Measurements from ENCODE around the gene SLC39A1. TPM values are rescaled to one million over a fixed set of nuclear protein-coding genes. Genes with fewer than 3 reads are reported as not detected.

Gene SLC39A1
- total and polyA plus RNA-seq, 5 experiments from 2014 or later, result 14.7 to 35.2 (median 29.5) TPM

DNA sequence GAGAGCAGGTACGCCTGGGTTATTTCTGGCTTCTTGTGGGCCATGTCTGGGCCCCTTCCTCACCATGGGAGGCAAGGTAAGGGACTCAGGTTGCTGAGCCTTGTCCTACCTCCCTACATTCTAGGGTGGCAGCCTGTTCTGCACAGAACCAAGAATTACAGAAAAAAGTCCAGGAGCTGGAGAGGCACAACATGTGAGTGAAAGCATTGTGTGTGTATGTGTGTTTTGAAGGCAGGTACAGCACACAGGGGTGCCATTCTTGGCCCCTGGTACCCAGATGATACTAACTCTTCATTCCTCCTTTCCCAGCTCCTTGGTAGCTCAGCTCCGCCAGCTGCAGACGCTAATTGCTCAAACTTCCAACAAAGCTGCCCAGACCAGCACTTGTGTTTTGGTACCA lies 9.7 kb upstream of the SLC39A1 start:
- Mint-ChIP-seq H3K9me3 (no peaks in the 10 kb centered on the region), H3K27ac (peak overlapping the region in 6 of 10 donors; percentile 56 to 81 (median 64)), H3K36me3 (peaks cover 0 to 34% (median 0%) of the 10 kb centered on the region in 3 donors), H3K4me1 (peaks cover 12 to 51% (median 48%) of the 10 kb centered on the region in 4 donors), H3K4me3 (no peak overlapping the region), H3K27me3 (no peaks in the 10 kb centered on the region)
- DNase-seq (no peak), ATAC-seq (no peak)
- POLR2A ChIA-PET, result interaction anchor here (0.7 to 2.8 kb wide), 4 partner anchors 10 to 171 kb away, joined by 3 to 16 read pairs (median 3); partner anchors contain the start of gene SLC39A1

DNA sequence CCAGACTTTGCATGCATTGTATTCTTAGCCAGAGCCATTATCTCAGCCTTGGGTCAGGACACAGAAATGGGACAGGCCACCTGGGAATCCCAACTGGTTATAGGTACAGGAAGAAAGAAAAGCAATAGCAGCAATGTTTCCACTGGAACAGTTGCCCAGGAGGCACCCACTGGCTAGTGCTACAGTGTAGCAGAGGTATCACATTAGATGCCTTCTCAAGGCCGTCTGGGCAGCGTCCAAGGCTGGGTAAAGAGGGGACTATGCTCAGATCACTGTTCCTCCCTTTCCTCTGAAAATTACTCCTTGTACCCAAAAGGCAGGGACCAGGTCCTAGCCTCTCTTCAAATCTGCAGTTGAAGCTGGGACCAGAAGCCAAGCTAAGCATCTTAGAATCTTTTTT lies 7.0 kb upstream of the SLC39A1 start:
- Mint-ChIP-seq H3K4me1 (peaks cover 17 to 54% (median 48%) of the 10 kb centered on the region in 4 donors), H3K27ac (peak overlapping the region in 8 of 10 donors; percentile 5 to 76 (median 40)), H3K27me3 (no peaks in the 10 kb centered on the region), H3K4me3 (no peak overlapping the region), H3K9me3 (no peaks in the 10 kb centered on the region), H3K36me3 (peaks cover 0 to 21% (median 0%) of the 10 kb centered on the region in 3 donors)
- no peak for ATAC-seq
- POLR2A ChIA-PET, result interaction anchor here (0.6 to 1.5 kb wide), 3 partner anchors 9 to 25 kb away, joined by 3 to 8 read pairs (median 4); no protein-coding TSS in a partner anchor
- no peak for DNase-seq

DNA sequence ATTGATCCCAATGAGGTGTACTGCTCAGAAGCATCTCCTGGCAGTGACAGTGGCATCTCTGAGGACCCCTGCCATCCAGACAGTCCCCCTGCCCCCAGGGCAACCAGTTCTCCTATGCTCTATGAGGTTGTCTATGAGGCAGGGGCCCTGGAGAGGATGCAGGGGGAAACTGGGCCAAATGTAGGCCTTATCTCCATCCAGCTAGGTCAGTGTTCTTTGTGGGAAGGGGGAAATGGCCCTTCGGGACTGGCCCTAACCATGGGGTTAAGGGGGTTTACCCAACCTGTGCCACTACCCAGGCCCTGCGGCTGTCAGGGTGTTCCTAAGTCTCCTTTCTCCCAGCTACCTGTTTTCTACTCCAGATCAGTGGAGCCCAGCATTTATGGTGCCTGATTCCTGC lies 5.6 kb upstream of the SLC39A1 start:
- Mint-ChIP-seq H3K4me3 (peak overlapping the region in 6 of 10 donors; percentile 1 to 96 (median 75)), H3K27me3 (no peaks in the 10 kb centered on the region), H3K27ac (peak overlapping the region in 8 of 10 donors; percentile 81 to 98 (median 93)), H3K4me1 (peaks cover 20 to 55% (median 50%) of the 10 kb centered on the region in 4 donors), H3K9me3 (no peaks in the 10 kb centered on the region), H3K36me3 (peaks cover 0 to 8% (median 0%) of the 10 kb centered on the region in 3 donors)
- ATAC-seq (no peak), DNase-seq (no peak)
- POLR2A ChIA-PET, result interaction anchor here (1.8 to 13.8 kb wide), 6 partner anchors 8 to 166 kb away, joined by 5 to 315 read pairs (median 85); partner anchors contain the start of genes CRTC2, DENND4B, GATAD2B and JTB

DNA sequence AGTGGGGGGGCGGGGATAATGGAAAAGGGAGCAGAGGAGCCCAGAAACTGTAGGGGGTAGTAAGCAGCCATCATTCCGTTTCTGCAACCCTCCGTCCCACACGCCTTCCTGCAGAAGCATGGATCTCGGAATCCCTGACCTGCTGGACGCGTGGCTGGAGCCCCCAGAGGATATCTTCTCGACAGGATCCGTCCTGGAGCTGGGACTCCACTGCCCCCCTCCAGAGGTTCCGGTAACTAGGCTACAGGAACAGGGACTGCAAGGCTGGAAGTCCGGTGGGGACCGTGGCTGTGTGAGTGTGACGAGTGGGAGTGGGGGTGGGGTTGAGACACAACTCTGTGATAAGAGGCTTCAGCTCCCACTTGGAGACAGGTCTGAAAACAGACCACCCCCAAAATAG lies 5.1 kb upstream of the SLC39A1 start:
- POLR2A ChIA-PET, result interaction anchor here (1.0 to 13.8 kb wide), 9 partner anchors 9 to 334 kb away, joined by 5 to 315 read pairs (median 46); partner anchors contain the start of genes CHTOP, CRTC2, DENND4B and GATAD2B
- H3K27me3 Mint-ChIP-seq, result no peaks in the 10 kb centered on the region
- H3K4me1 Mint-ChIP-seq, result peaks cover 24 to 60% (median 56%) of the 10 kb centered on the region in 4 donors

DNA sequence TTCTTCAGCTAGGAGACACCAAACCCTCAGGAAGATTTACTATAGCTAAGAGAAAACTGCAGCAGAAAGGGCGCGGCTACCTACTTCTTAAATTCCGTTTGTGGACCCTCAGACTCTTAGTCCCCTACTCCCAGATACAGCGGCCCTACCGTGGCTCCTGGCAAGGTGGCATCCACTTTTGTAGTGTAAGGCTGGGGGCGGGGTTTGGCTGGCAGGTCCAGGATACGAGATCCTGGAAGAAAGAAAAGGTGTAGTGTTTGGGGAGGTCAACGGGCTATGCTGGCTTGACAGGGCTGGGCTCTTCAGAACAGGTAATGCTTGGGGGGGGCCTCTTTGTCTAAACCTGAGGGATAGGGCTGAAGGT lies 4.6 kb upstream of the SLC39A1 start:
- no peaks in the 10 kb centered on the region for H3K27me3 Mint-ChIP-seq
- H3K4me3 Mint-ChIP-seq, result peak overlapping the region; percentile 87 to 97 (median 94)
- H3K4me1 Mint-ChIP-seq, result peaks cover 25 to 62% (median 59%) of the 10 kb centered on the region in 4 donors
- peaks cover 0 to 2% (median 0%) of the 10 kb centered on the region in 9 donors for H3K9me3 Mint-ChIP-seq
- ATAC-seq (no peak), DNase-seq (no peak)
- no peaks in the 10 kb centered on the region for H3K36me3 Mint-ChIP-seq
- POLR2A ChIA-PET, result interaction anchor here (0.6 to 13.8 kb wide), 15 partner anchors 9 to 976 kb away, joined by 3 to 315 read pairs (median 5); partner anchors contain the start of genes CHTOP, CRTC2, DENND4B and GATAD2B
- peak overlapping the region; percentile 92 to 99 (median 95) for H3K27ac Mint-ChIP-seq

More for the DNA sequence above, 5.1 kb upstream of the SLC39A1 start:
- ATAC-seq (no peak), DNase-seq (no peak)
- Mint-ChIP-seq H3K36me3 (peaks cover 0 to 2% (median 0%) of the 10 kb centered on the region in 3 donors), H3K9me3 (peaks cover 0 to 2% (median 0%) of the 10 kb centered on the region in 9 donors), H3K4me3 (peak overlapping the region in 8 of 10 donors; percentile 87 to 97 (median 92)), H3K27ac (peak overlapping the region in 9 of 10 donors; percentile 87 to 99 (median 95))

DNA sequence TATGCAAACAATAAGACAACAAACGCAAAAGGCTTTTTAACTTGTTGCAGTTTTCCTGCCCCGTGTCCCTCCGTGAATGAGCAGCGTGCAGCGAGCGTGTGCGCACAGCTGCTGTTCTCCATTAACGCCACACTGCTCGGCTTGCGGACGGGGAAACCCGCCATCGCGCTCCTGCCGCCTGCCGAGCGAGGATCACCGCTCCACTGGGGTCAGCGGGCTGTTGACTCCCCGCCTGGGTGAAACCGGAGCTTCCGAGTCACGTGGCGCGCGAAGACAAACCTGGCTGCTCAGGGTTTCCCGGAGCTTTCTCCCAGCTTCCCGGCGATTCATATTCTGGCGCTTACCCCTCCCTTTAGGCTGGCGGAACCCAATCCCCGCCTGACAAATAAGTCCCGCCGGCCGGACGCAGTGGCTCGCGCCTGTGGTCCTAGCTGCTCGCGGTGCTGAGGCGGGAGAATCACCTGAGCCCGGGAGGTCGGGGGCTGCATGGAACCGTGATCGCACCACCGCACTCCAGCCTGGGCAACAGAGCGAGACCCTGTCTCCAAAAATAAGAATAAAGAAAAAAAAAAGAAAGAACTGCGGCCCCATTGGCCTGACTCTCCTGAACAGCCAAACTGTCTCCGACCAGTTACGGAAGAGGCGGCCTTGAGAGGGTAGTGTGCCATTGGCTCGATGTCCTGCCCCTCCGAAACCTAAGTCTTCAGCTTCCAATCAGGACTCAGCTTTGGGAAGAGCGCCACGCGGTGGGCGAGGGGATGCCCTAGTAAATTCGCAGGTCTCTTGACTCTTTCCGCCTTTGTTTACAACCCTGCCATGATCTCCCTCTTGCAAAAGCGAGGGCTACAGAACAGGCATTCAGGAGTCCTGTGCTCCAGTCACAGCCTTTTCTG lies 4.0 kb upstream of the SLC39A1 start, which contains the start of gene CREB3L4:
CREB3L4 (plus strand) TSS at position 796 of the 893 bp plus-strand sequence. CDS start 624 bp downstream, outside the sequence.
- peak within 1 kb of the TSS; percentile 87 to 97 (median 94) for H3K4me3 Mint-ChIP-seq
- H3K4me1 Mint-ChIP-seq, result peaks cover 31 to 68% (median 64%) of the 10 kb centered on the region in 4 donors
- POLR2A ChIA-PET, result interaction anchor here (0.6 to 13.8 kb wide), 19 partner anchors 10 to 976 kb away, joined by 3 to 315 read pairs (median 4); partner anchors contain the start of genes CHTOP, CRTC2, DENND4B and GATAD2B
- ATAC-seq (peak; percentile 88 to 91), DNase-seq (peak; percentile 68 to 93 (median 83))
- H3K27me3 Mint-ChIP-seq, result no peaks in the 10 kb centered on the region
- H3K9me3 Mint-ChIP-seq, result peaks cover 0 to 2% (median 0%) of the 10 kb centered on the region in 9 donors
- H3K27ac Mint-ChIP-seq, result peak within 1 kb of the TSS; percentile 92 to 99 (median 95)
- no peaks in the 10 kb centered on the region for H3K36me3 Mint-ChIP-seq

DNA sequence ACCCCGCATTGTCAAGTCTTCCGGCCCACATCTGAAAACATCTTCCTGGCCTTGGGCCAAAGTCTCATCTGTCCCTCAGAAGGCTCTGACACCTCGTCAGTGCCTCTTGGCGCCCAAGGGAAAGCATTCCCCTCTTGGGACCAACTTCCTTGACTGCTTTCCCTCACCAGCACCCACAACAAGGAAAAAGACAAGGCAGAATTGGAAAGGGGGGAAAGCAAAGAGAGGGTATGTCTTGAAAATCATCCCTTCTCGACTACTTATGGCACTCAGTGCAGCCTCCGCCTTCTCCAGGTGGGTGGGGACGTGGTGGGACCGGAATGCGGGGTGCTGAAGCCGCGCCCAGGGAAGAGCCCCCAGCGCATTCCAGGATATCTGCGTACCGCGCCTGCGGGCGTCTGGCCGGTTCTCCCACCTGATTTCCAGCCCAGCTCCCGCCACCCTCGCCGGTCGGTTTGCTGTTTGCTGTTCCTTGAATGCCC lies 554 bp upstream of the SLC39A1 start:
- Mint-ChIP-seq H3K4me1 (peaks cover 33 to 76% (median 67%) of the 10 kb centered on the region in 4 donors), H3K36me3 (no peaks in the 10 kb centered on the region), H3K4me3 (peak overlapping the region; percentile 86 to 100 (median 94)), H3K27me3 (no peaks in the 10 kb centered on the region), H3K27ac (peak overlapping the region; percentile 95 to 100 (median 97)), H3K9me3 (peaks cover 0 to 2% (median 0%) of the 10 kb centered on the region in 9 donors)
- DNase-seq, result no peak
- POLR2A ChIA-PET, result interaction anchor here (0.6 to 13.8 kb wide), 8 partner anchors 9 to 195 kb away, joined by 3 to 315 read pairs (median 14); partner anchors contain the start of genes DENND4B, JTB, RAB13 and RPS27
- ATAC-seq, result peak in 1 of 2 donors; percentile 4

DNA sequence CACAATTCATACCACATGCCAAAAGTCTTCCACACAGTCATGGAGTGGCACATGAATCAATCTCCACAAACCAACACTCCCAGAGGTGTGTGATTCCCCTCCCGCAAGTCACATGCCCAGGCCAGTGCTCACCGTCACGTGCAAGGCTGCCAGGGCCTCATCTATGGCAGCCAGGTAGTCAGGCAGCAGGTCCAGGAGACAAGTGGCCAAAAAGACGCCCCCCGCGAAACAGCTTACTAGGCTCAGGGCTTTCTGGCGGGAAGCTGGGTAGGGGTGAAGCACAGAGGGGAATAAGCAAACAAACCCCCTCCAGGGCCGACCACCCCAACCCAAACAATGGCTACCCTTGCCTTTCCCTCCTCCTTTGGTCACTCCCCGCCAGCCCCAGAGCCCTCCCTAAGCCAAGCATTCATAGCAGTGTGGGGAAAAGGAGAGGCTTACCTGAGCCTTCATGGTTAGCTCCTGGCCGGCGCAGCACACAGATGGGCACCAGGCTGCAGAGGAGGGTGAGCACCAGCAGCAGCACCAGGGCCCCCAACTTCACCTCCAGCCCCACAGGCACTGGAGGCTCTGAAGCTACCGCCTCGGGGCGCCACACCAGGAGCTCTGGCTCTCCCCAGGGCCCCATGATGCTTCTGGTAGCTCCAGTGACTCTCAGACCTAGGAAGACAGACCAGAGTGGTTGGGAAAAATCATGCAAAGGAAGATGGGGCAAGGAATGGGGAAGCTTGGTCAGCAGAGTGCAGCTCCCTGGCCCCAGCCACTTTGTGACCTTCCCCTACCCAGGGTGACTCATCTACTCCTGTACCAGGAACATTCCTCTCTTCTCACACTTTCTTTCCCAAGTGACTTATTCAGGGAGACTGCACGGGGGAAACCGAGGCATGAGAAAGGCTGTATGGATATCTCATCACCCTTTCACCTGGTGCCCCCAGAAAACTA lies 978 bp downstream of the SLC39A1 start:
- Mint-ChIP-seq H3K4me1 (peaks cover 32 to 72% (median 60%) of the 10 kb centered on the region in 4 donors), H3K9me3 (peaks cover 0 to 2% (median 0%) of the 10 kb centered on the region in 9 donors), H3K27ac (peak overlapping the region; percentile 95 to 100 (median 97)), H3K4me3 (peak overlapping the region; percentile 86 to 100 (median 94)), H3K36me3 (no peaks in the 10 kb centered on the region), H3K27me3 (no peaks in the 10 kb centered on the region)
- POLR2A ChIA-PET, result interaction anchor here (0.6 to 13.8 kb wide), 9 partner anchors 9 to 1362 kb away, joined by 3 to 315 read pairs (median 16); partner anchors contain the start of genes CHTOP, DENND4B, GATAD2B and JTB
- DNase-seq, result peak in 1 of 10 donors; percentile 42
- ATAC-seq, result no peak

DNA sequence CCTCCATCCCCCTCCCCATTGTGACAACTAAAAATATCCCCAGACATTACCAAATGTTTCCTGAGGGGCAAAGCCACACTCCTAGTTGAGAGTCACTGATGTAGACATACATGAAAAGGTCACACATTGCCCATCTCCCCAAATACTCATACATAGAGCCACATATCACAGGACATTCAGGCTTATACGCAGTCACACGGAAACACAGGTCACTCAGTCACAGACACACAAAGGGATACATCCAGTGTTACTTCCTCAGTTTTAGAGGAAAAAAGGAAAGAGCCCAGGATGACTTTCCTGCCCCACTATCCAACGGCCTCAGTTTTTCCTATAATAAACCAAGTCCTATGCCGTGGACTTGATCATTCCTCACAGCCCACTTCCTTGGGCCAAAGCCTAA lies 1.9 kb downstream of the SLC39A1 start:
- Mint-ChIP-seq H3K27ac (peak overlapping the region in 9 of 10 donors; percentile 33 to 99 (median 64)), H3K4me1 (peaks cover 36 to 75% (median 62%) of the 10 kb centered on the region in 4 donors), H3K36me3 (no peaks in the 10 kb centered on the region), H3K4me3 (peak overlapping the region in 4 of 10 donors; percentile 25 to 97 (median 54)), H3K9me3 (peaks cover 0 to 2% (median 0%) of the 10 kb centered on the region in 9 donors), H3K27me3 (no peaks in the 10 kb centered on the region)
- ATAC-seq (no peak), DNase-seq (no peak)
- POLR2A ChIA-PET, result interaction anchor here (1.0 to 13.8 kb wide), 5 partner anchors 9 to 39 kb away, joined by 4 to 315 read pairs (median 42); partner anchors contain the start of genes DENND4B, GATAD2B and RPS27

DNA sequence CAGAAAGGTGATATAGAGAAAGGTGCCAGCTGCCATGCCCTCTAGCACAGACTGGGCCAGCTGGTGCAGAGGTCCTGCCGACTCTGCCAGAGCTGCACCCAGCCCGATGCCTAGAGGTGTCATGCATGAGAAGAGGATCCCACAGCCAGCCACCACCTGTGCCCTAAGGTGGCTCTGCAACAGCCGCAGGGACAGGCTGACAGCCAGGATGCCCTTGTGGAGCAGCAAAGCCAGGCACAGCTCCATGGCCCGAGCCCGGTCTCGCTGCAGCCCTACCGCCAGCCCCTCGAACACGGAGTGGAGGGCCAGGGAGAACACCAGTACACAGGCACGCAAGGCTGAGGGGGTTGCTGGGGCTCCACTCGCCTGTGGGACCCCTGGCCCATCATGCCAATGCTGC lies 3.1 kb downstream of the SLC39A1 start:
- Mint-ChIP-seq H3K27ac (peak overlapping the region in 6 of 10 donors; percentile 28 to 95 (median 82)), H3K36me3 (no peaks in the 10 kb centered on the region), H3K4me1 (peaks cover 35 to 75% (median 61%) of the 10 kb centered on the region in 4 donors), H3K27me3 (no peaks in the 10 kb centered on the region), H3K4me3 (no peak overlapping the region), H3K9me3 (peaks cover 0 to 2% (median 0%) of the 10 kb centered on the region in 9 donors)
- no peak for ATAC-seq
- DNase-seq, result no peak
- POLR2A ChIA-PET, result interaction anchor here (0.8 to 13.8 kb wide), 4 partner anchors 10 to 38 kb away, joined by 3 to 315 read pairs (median 52); partner anchors contain the start of genes DENND4B, GATAD2B and RPS27

Data from naive thymus-derived CD8-positive, alpha-beta T cell (primary cell).